Panc1 (cell line): ENCODE data around the gene SERTAD1. TPM values are rescaled to one million over a fixed set of nuclear protein-coding genes. Genes with fewer than 3 reads are reported as not detected.
A peak's percentile ranks its signal among the peaks of the same experiment; 100 is the strongest.

Source experiments
- ATAC-seq: fragments of 200-7000 bp; cut with Tn5 transposase; 2 replicates; pipeline ENCODE4 v1.9.1; 2020; ENCODE audit warnings: mild to moderate bottlenecking, moderate library complexity
- BruUV-seq: library from RNA; stranded (reverse); fragments of 400-500 nt; replicated peaks from 2 replicates; lab custom pipeline; 2021; lab: Mats Ljungman, UMichigan
- CTCF ChIA-PET: fragments of 300-600 bp; sonication (Branson Sonifier 250); formaldehyde crosslinking; loops from one replicate; lab custom pipeline; 2022; ENCODE audit warnings: antibody characterized with exemption; lab: Charles Lee
- POLR2A ChIA-PET: fragments of 300-600 bp; sonication (Branson Sonifier 250); formaldehyde crosslinking; loops from one replicate; lab custom pipeline; 2022; ENCODE audit warnings: antibody characterized with exemption; lab: Charles Lee
- DNase-seq: peaks from one replicate; pipeline ENCODE4 v3.0.0-alpha.2; 2010; ENCODE audit warnings: low read depth, low spot score
- H3K27ac ChIP-seq: 2 replicates; pipeline ENCODE4 v1.5.1; 2011; ENCODE audit warnings: mild to moderate bottlenecking, low read length, inconsistent platforms
- H3K27me3 ChIP-seq: fragments of 200-500 bp; sonication (Bioruptor generic); 2 replicates; pipeline ENCODE4 v1.6.0; 2014; ENCODE audit warnings: low read length, inconsistent platforms; ENCODE audit not compliant: control insufficient read depth, insufficient read depth
- H3K36me3 ChIP-seq: fragments of 200-500 bp; sonication (Bioruptor generic); 2 replicates; pipeline ENCODE4 v1.5.1; 2014; ENCODE audit warnings: inconsistent platforms, mild to moderate bottlenecking, low read length, moderate library complexity; ENCODE audit not compliant: control insufficient read depth, insufficient read depth
- H3K4me1 ChIP-seq: 2 replicates; pipeline ENCODE4 v1.5.1; 2011; ENCODE audit warnings: inconsistent platforms, mild to moderate bottlenecking, low read length, moderate library complexity; ENCODE audit not compliant: control insufficient read depth, insufficient read depth
- H3K4me3 ChIP-seq, 2 experiments: 2 replicates each; pipeline ENCODE4 v1.5.1; 2011 to 2012; ENCODE audit warnings: low read depth in 2 of 2, low read length in 2 of 2, mild to moderate bottlenecking in 2 of 2, inconsistent platforms in 1 of 2, moderate library complexity in 1 of 2
- H3K9me3 ChIP-seq: fragments of 200-500 bp; sonication (Bioruptor generic); 2 replicates; pipeline ENCODE4 v1.5.1; 2014; ENCODE audit warnings: low read depth, mild to moderate bottlenecking, inconsistent platforms, low read length, moderate library complexity; ENCODE audit not compliant: control insufficient read depth, insufficient read depth
- CTCF ChIP-seq: fragments of 450-650 bp; IDR thresholded peaks from 2 replicates; pipeline ENCODE4 v1.5.1; 2017; ENCODE audit warnings: mild to moderate bottlenecking
- POLR2AphosphoS5 ChIP-seq: IDR thresholded peaks from 2 replicates; pipeline ENCODE4 v1.6.1; 2012; ENCODE audit warnings: mild to moderate bottlenecking, low read depth, low read length, moderate library complexity
- REST ChIP-seq, 2 experiments: IDR thresholded peaks; 2 replicates each; pipeline ENCODE4 v1.6.1; 2011 to 2012; ENCODE audit warnings: low read depth in 2 of 2, control low read depth in 1 of 2, low read length in 1 of 2, mild to moderate bottlenecking in 1 of 2, moderate library complexity in 1 of 2; ENCODE audit not compliant: insufficient read depth in 1 of 2
- SIN3A ChIP-seq: IDR thresholded peaks from 2 replicates; pipeline ENCODE4 v1.6.1; 2012; ENCODE audit warnings: low read depth, mild to moderate bottlenecking, low read length, moderate library complexity, borderline replicate concordance; ENCODE audit not compliant: insufficient read depth
- TCF7L2 ChIP-seq: IDR thresholded peaks from 2 replicates; pipeline ENCODE4 v1.6.1; 2011; ENCODE audit warnings: mild to moderate bottlenecking, low read depth, low read length, inconsistent platforms
- in situ Hi-C: cut with HindIII; loops from 2 replicates; pipeline ENCODE4 v1.10.0; 2016; ENCODE audit warnings: low sequenced_read_pairs, low pct_unique_long_range_greater_than_20kb
- intact Hi-C: fragments of 100-400 bp; cut with micrococcal nuclease; formaldehyde crosslinking; loops from one replicate; pipeline ENCODE4 v1.10.0; 2022; ENCODE audit not compliant: unreplicated experiment
- total RNA-seq: library from RNA; stranded (reverse); gene quantifications from one replicate; pipeline ENCODE4 v1.2.1, GENCODE V29; 2021; ENCODE audit not compliant: unreplicated experiment

SERTAD1 gene
- total RNA-seq, 1 experiment from 2014 or later, result 13.4 TPM

GRCh38 chr19:40418040-40418439 is 7.8 kb downstream of the SERTAD1 start:
- DNase-seq (no peak), ATAC-seq (no peak)
- in situ Hi-C loops, result no loop called here
- H3K9me3 ChIP-seq, result no peaks in the 10 kb centered on the region
- peaks cover 30% of the 10 kb centered on the region for H3K4me1 ChIP-seq
- CTCF ChIA-PET, result no interaction called here
- intact Hi-C loops, result no loop called here
- no peaks in the 10 kb centered on the region for H3K27me3 ChIP-seq
- H3K27ac ChIP-seq, result peak overlapping the region; percentile 66
- no peaks in the 10 kb centered on the region for H3K36me3 ChIP-seq
- no TSS peak for BruUV-seq
- H3K4me3 ChIP-seq, result no peak overlapping the region
- POLR2A ChIA-PET, result no interaction called here
- TF ChIP-seq REST (IDR thresholded peaks at IDR 0.05; ENCODE audit: insufficient read depth in 1 of 2, low read depth in 2 of 2, low read length in 1 of 2), result no peak
- TF ChIP-seq CTCF, result no peak
- TF ChIP-seq POLR2AphosphoS5, result no peak
- no peak for TF ChIP-seq TCF7L2
- TF ChIP-seq SIN3A, result no peak

DNA sequence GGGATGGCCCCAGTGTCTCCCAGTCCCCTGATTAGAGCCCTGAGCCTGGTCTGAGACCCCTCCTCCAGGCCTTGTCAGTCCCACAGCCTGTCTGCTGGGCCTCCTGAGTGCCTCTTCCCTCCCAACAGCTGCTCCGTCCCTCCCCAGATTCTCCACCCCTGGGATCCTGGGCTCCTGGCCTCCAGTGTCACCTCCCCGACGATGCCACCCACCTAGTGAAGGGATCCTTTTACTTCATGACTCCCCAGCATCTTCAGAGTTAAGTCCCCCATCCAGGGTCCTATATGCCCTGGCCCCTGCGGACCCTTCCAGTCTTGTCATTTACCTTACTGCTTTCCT is 8.2 kb downstream of the SERTAD1 start:
- DNase-seq (no peak), ATAC-seq (no peak)
- no peaks in the 10 kb centered on the region for H3K27me3 ChIP-seq
- no peaks in the 10 kb centered on the region for H3K9me3 ChIP-seq
- no peak for TF ChIP-seq TCF7L2
- TF ChIP-seq CTCF, result no peak
- no peak for TF ChIP-seq POLR2AphosphoS5
- TF ChIP-seq SIN3A, result no peak
- no peak for TF ChIP-seq REST (IDR thresholded peaks at IDR 0.05; ENCODE audit: insufficient read depth in 1 of 2, low read depth in 2 of 2, low read length in 1 of 2)
- in situ Hi-C loops, result no loop called here
- no TSS peak for BruUV-seq
- POLR2A ChIA-PET, result interaction anchor here (0.5 kb wide), 1 partner anchor 47 kb away, joined by 3 read pairs; no protein-coding TSS in a partner anchor
- no peak overlapping the region for H3K4me3 ChIP-seq
- no peaks in the 10 kb centered on the region for H3K36me3 ChIP-seq
- H3K27ac ChIP-seq, result peak overlapping the region; percentile 66
- intact Hi-C loops, result no loop called here
- CTCF ChIA-PET, result interaction anchor here (0.6 kb wide), 2 partner anchors 21 to 106 kb away, joined by 3 to 6 read pairs; no protein-coding TSS in a partner anchor
- H3K4me1 ChIP-seq, result peaks cover 25% of the 10 kb centered on the region
